Stimulated activated CD4-positive, alpha-beta T cell treated with anti-CD3 and anti-CD28 coated beads, Interleukin-12 subunit alpha, Interleukin-12 subunit beta, amount 100 ng/mL, for 24 hours (primary cell): ENCODE results near the gene PLPPR1.
"Not testable (repeated sequence)": the region's sequence is repeated elsewhere in the genome, so short reads cannot be mapped to it uniquely, and the experiment has no call there.

Experiments
- DNase-seq, 2 experiments: peaks; one replicate each; pipeline ENCODE4 v3.0.0-alpha.2; 2020; ENCODE audit warnings: low read depth in 2 of 2

Gene PLPPR1

GRCh38 chr9:101028346-101029314 is at the start of gene PLPPR1:
Gene PLPPR1, plus strand, starts transcription at chr9:101028727.
- no peak for DNase-seq

- DNase-seq = no peak
Measured at GRCh38 chr9:100989731-100990130, 38.8 kb upstream of the PLPPR1 start.

GRCh38 chr9:100990605-100991381 is 37.7 kb upstream of the PLPPR1 start:
- no peak for DNase-seq

GRCh38 chr9:100992632-100993031 is 35.9 kb upstream of the PLPPR1 start:
- DNase-seq = no peak

GRCh38 chr9:100999906-101000544 is 28.5 kb upstream of the PLPPR1 start:
- no peak for DNase-seq

- DNase-seq = no peak
Measured at GRCh38 chr9:101005246-101005645, 23.3 kb upstream of the PLPPR1 start.

- DNase-seq = no peak
Measured at GRCh38 chr9:101014566-101014965, 14.0 kb upstream of the PLPPR1 start.

- DNase-seq = no peak
Measured at GRCh38 chr9:101018467-101018866, 10.1 kb upstream of the PLPPR1 start.

- no peak for DNase-seq
Measured at GRCh38 chr9:101022704-101023103, 5.8 kb upstream of the PLPPR1 start.

GRCh38 chr9:101025940-101026339 is 2.6 kb upstream of the PLPPR1 start:
- no peak for DNase-seq

GRCh38 chr9:101026824-101027223 is 1.7 kb upstream of the PLPPR1 start:
- DNase-seq = no peak

GRCh38 chr9:101027236-101027635 is 1.3 kb upstream of the PLPPR1 start:
- no peak for DNase-seq

GRCh38 chr9:101027733-101028345 is 688 bp upstream of the PLPPR1 start:
- DNase-seq = no peak

GRCh38 chr9:101029315-101030085 is 973 bp downstream of the PLPPR1 start:
- DNase-seq = no peak

GRCh38 chr9:101030086-101030391 is 1.5 kb downstream of the PLPPR1 start:
- no peak for DNase-seq

- no peak for DNase-seq
Measured at GRCh38 chr9:101032426-101032825, 3.9 kb downstream of the PLPPR1 start.

- no peak for DNase-seq
Measured at GRCh38 chr9:101034222-101034621, 5.7 kb downstream of the PLPPR1 start.

- DNase-seq = no peak
Measured at GRCh38 chr9:101035098-101035497, 6.6 kb downstream of the PLPPR1 start.

- DNase-seq = no peak
Measured at GRCh38 chr9:101037430-101037829, 8.9 kb downstream of the PLPPR1 start.

GRCh38 chr9:101038488-101038887 is 10.0 kb downstream of the PLPPR1 start:
- no peak for DNase-seq

- not testable (repeated sequence) for DNase-seq
Measured at GRCh38 chr9:101039581-101039980, 11.1 kb downstream of the PLPPR1 start.
